PC-3 (cell line): ENCODE data around the gene TMUB1.

Experiments
- CTCF ChIP-seq: fragments of 300-600 bp; sonication (generic); conservative IDR thresholded peaks from 2 replicates; pipeline ENCODE4 v1.5.1; 2017; ENCODE audit warnings: antibody characterized with exemption, low read depth, mild to moderate bottlenecking, low read length
- EZH2 ChIP-seq: fragments of 300-600 bp; sonication (generic); IDR thresholded peaks from one replicate; pipeline ENCODE4 v1.6.1; 2017; ENCODE audit warnings: antibody characterized with exemption, mild to moderate bottlenecking, low read length; ENCODE audit not compliant: unreplicated experiment
- EZH2phosphoT487 ChIP-seq: fragments of 300-600 bp; sonication (generic); IDR thresholded peaks from 2 replicates; pipeline ENCODE4 v1.6.1; 2018; ENCODE audit warnings: mild to moderate bottlenecking, antibody characterized with exemption, low read length, borderline replicate concordance

DNA sequence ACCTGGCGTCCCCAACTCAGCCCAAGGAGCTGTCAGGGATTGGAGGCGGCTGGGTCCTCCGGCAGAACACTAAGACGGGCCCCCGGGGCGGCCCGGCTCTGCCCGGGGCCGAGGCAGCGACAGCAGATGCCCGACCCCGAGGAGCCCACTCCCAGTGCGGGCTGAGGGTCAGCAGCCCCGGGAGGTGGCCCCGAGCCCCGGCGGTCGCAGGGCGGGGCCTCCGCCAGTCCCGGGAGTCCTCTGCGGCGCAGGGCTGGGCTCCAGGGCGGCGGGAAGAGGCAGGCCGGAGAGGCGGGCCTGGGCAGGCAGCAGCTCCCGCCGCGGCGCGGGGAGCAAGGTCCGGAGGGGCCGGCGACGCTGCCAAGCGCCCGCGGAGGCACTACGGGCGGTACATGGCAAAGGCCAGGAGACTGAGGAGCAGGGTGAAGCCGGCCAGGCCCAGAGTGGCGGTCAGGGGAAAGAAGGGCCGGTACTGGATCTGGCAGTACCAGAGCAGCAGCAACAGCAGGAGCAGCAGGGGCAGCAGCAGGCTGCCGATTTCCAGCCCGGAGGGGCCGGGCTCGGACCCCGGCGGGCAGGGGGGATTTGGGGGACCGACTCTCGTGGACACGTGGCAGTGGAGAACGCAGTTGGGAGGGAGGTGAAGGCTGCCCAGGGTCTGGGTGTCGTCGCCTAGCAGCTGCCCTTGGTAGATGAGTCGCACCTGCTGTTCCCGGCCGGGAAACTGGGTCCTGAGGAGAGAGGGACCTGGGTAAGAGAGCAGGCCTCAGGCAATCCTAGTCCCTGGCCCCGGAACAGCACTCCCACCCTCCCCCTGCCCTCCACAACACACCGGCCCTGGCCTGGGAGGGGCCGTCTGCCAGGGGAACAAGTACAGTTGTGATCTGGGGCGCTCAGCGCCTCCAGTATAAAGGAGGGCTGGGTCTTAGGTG is 1.9 kb downstream of the TMUB1 start:
- no peak for TF ChIP-seq CTCF
- TF ChIP-seq EZH2 = no peak
- no peak for TF ChIP-seq EZH2phosphoT487
